Measurements from ENCODE around the gene TMC6.
"Not testable (repeated sequence)": the region's sequence is repeated elsewhere in the genome, so short reads cannot be mapped to it uniquely, and the experiment has no call there.

TMC6 gene

DNA sequence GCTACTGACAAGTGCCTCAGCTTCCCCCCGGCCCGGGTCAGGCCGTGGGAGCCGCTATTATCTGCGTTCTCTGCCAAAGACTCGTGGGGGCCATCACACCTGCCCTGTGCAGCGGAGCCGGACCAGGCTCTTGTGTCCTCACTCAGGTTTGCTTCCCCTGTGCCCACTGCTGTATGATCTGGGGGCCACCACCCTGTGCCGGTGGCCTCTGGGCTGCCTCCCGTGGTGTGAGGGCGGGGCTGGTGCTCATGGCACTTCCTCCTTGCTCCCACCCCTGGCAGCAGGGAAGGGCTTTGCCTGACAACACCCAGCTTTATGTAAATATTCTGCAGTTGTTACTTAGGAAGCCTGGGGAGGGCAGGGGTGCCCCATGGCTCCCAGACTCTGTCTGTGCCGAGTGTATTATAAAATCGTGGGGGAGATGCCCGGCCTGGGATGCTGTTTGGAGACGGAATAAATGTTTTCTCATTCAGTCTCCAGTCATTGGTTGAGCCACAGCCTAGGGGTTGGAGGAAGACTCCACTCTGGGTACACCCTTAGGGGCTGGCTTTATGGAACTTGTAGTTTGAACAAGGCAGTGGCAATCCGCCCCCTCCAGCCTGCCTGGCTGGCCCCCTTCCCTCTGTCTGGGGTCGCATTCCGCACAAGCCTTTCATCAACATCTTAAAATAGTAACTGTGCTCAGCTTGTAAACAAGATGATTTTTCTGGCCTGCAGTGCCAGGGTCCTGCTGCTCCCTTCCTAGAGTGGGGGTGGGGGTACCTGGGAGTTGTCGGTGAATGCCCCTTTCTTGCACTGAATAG, 43.9 kb upstream of the TMC6 start:
- Histone ChIP-seq H3K9ac (ENCODE audit: low read depth, low read length, poor library complexity) (no peak overlapping the region), H3K4me1 (ENCODE audit: control insufficient read depth in 2 of 2, insufficient read depth in 1 of 2, low read depth in 1 of 2, low read length in 2 of 2) (peaks cover 5 to 10% of the 10 kb centered on the region in 2 donors), H2BK15ac (ENCODE audit: low read length) (no peak overlapping the region), H2BK5ac (ENCODE audit: low read length) (no peak overlapping the region), H2BK120ac (ENCODE audit: low read depth, low read length) (no peak overlapping the region), H3K23ac (ENCODE audit: low read depth, low read length, poor library complexity) (no peak overlapping the region), H3K18ac (ENCODE audit: low read length) (no peak overlapping the region), H4K91ac (ENCODE audit: low read depth, low read length, poor library complexity) (no peak overlapping the region), H2AFZ (ENCODE audit: low read length) (no peak overlapping the region), H3K14ac (ENCODE audit: low read length) (no peak overlapping the region), H2AK5ac (ENCODE audit: low read depth, low read length) (no peak overlapping the region), H3K9me3 (replicated peaks in 1 of 2; ENCODE audit: control insufficient read depth in 2 of 2, insufficient read depth in 1 of 2, low read depth in 1 of 2, low read length in 2 of 2) (peaks cover 0 to 4% of the 10 kb centered on the region in 2 donors), H4K8ac (ENCODE audit: low read depth, low read length) (no peak overlapping the region), H3K36me3 (replicated peaks in 1 of 2; ENCODE audit: control insufficient read depth in 2 of 2, insufficient read depth in 2 of 2, low read length in 2 of 2) (peaks cover 22 to 50% of the 10 kb centered on the region in 2 donors), H3K79me1 (ENCODE audit: low read depth, low read length) (peaks cover 1% of the 10 kb centered on the region), H3K4me2 (ENCODE audit: insufficient read depth, low read length, poor library complexity, severe bottlenecking) (no peak overlapping the region), H3K27me3 (ENCODE audit: control insufficient read depth in 3 of 3, insufficient read depth in 3 of 3, low read depth in 1 of 3, low read length in 3 of 3) (no peaks in the 10 kb centered on the region), H2BK12ac (ENCODE audit: low read length) (no peak overlapping the region), H3K4ac (ENCODE audit: low read length) (no peak overlapping the region), H3K27ac (replicated peaks; ENCODE audit: low read length) (no peak overlapping the region), H3K4me3 (ENCODE audit: low read length in 2 of 2) (no peak overlapping the region)
- no CpG with 5 or more reads among the region's 19 CpGs for WGBS, 2 donors (ENCODE audit: extremely low coverage in 2 of 2, insufficient read length in 2 of 2, insufficient replicate concordance in 1 of 2)
- no peak for DNase-seq (ENCODE audit: low spot score)

GRCh38 chr17:78171591-78172248, 43.2 kb upstream of the TMC6 start:
- not testable (repeated sequence) for H3K27me3 ChIP-seq (ENCODE audit: control insufficient read depth in 3 of 3, insufficient read depth in 3 of 3, low read depth in 1 of 3, low read length in 3 of 3); H3K9ac ChIP-seq (ENCODE audit: low read depth, low read length, poor library complexity); H2BK15ac ChIP-seq (ENCODE audit: low read length); H3K27ac ChIP-seq (replicated peaks; ENCODE audit: low read length); H3K23ac ChIP-seq (ENCODE audit: low read depth, low read length, poor library complexity); H2BK12ac ChIP-seq (ENCODE audit: low read length); H2AK5ac ChIP-seq (ENCODE audit: low read depth, low read length); H2BK120ac ChIP-seq (ENCODE audit: low read depth, low read length); H2BK5ac ChIP-seq (ENCODE audit: low read length); H3K4me3 ChIP-seq (ENCODE audit: low read length in 2 of 2); H3K4ac ChIP-seq (ENCODE audit: low read length); H4K8ac ChIP-seq (ENCODE audit: low read depth, low read length); H3K14ac ChIP-seq (ENCODE audit: low read length); DNase-seq (ENCODE audit: low spot score); H3K4me2 ChIP-seq (ENCODE audit: insufficient read depth, low read length, poor library complexity, severe bottlenecking); H2AFZ ChIP-seq (ENCODE audit: low read length); H3K79me1 ChIP-seq (ENCODE audit: low read depth, low read length); H3K9me3 ChIP-seq (replicated peaks in 1 of 2; ENCODE audit: control insufficient read depth in 2 of 2, insufficient read depth in 1 of 2, low read depth in 1 of 2, low read length in 2 of 2); H3K18ac ChIP-seq (ENCODE audit: low read length); H4K91ac ChIP-seq (ENCODE audit: low read depth, low read length, poor library complexity)
- no CpG with 5 or more reads among the region's 19 CpGs for WGBS, 2 donors (ENCODE audit: extremely low coverage in 2 of 2, insufficient read length in 2 of 2, insufficient replicate concordance in 1 of 2)
- H3K36me3 ChIP-seq (replicated peaks in 1 of 2; ENCODE audit: control insufficient read depth in 2 of 2, insufficient read depth in 2 of 2, low read length in 2 of 2): peaks cover 22 to 43% of the 10 kb centered on the region in 2 donors
- peaks cover 5 to 10% of the 10 kb centered on the region in 2 donors for H3K4me1 ChIP-seq (ENCODE audit: control insufficient read depth in 2 of 2, insufficient read depth in 1 of 2, low read depth in 1 of 2, low read length in 2 of 2)

DNA sequence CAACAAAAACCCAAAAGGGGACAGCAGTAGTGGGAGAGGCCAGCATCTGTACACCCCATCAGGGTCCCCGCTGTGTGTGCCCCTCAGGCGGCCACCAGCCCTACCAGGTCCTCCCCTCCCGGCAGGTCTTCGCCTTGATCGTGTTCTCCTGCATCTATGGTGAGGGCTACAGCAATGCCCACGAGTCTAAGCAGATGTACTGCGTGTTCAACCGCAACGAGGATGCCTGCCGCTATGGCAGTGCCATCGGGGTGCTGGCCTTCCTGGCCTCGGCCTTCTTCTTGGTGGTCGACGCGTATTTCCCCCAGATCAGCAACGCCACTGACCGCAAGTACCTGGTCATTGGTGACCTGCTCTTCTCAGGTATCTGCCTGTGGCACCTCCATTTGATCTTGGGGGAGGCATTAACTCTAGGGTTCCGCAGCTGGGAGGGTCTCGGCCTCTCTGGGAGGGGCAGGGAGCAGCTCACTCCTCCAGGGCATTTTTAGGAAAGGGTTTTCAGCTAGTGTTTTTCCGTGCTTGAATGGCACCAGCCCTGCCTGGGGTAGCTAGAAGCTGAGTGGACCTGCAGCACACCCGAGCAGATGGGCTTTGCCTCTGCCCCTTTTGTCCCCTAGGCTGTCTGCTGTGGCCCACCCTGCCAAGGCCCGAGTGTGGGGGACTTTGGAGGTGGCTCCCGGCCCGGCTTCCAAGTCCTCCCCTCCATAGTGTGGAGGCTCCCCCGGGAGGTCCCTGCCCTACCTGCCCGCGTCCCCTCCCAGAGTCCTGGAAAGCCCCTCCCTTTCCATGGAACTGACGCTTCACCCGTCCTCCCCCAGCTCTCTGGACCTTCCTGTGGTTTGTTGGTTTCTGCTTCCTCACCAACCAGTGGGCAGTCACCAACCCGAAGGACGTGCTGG, 42.4 kb upstream of the TMC6 start:
- Histone ChIP-seq H3K9ac (ENCODE audit: low read depth, low read length, poor library complexity) (no peak overlapping the region), H3K79me1 (ENCODE audit: low read depth, low read length) (peaks cover 1% of the 10 kb centered on the region), H3K18ac (ENCODE audit: low read length) (peak overlapping the region; percentile 13), H3K14ac (ENCODE audit: low read length) (no peak overlapping the region), H2BK12ac (ENCODE audit: low read length) (no peak overlapping the region), H4K8ac (ENCODE audit: low read depth, low read length) (no peak overlapping the region), H2AK5ac (ENCODE audit: low read depth, low read length) (peak overlapping the region; percentile 33), H3K27me3 (ENCODE audit: control insufficient read depth in 3 of 3, insufficient read depth in 3 of 3, low read depth in 1 of 3, low read length in 3 of 3) (no peaks in the 10 kb centered on the region), H2BK15ac (ENCODE audit: low read length) (no peak overlapping the region), H3K23ac (ENCODE audit: low read depth, low read length, poor library complexity) (peak overlapping the region; percentile 67), H2BK120ac (ENCODE audit: low read depth, low read length) (no peak overlapping the region), H4K91ac (ENCODE audit: low read depth, low read length, poor library complexity) (no peak overlapping the region), H3K4me1 (ENCODE audit: control insufficient read depth in 2 of 2, insufficient read depth in 1 of 2, low read depth in 1 of 2, low read length in 2 of 2) (peaks cover 5 to 10% of the 10 kb centered on the region in 2 donors), H3K4me2 (ENCODE audit: insufficient read depth, low read length, poor library complexity, severe bottlenecking) (no peak overlapping the region), H3K4ac (ENCODE audit: low read length) (no peak overlapping the region), H2AFZ (ENCODE audit: low read length) (no peak overlapping the region), H3K36me3 (replicated peaks in 1 of 2; ENCODE audit: control insufficient read depth in 2 of 2, insufficient read depth in 2 of 2, low read length in 2 of 2) (peaks cover 18 to 36% of the 10 kb centered on the region in 2 donors), H3K27ac (replicated peaks; ENCODE audit: low read length) (no peak overlapping the region), H3K9me3 (replicated peaks in 1 of 2; ENCODE audit: control insufficient read depth in 2 of 2, insufficient read depth in 1 of 2, low read depth in 1 of 2, low read length in 2 of 2) (peaks cover 0 to 4% of the 10 kb centered on the region in 2 donors), H2BK5ac (ENCODE audit: low read length) (no peak overlapping the region), H3K4me3 (ENCODE audit: low read length in 2 of 2) (no peak overlapping the region)
- DNase-seq (ENCODE audit: low spot score): no peak
- no CpG with 5 or more reads among the region's 31 CpGs for WGBS, 2 donors (ENCODE audit: extremely low coverage in 2 of 2, insufficient read length in 2 of 2, insufficient replicate concordance in 1 of 2)
